GM10847 (cell line): ENCODE data around the gene ZBTB7C.

Experiments used
- POLR2A ChIP-seq: IDR thresholded peaks from 2 replicates; pipeline ENCODE4 v1.6.1; 2011; ENCODE audit not compliant: insufficient read length; ENCODE audit errors: extremely low read depth

Gene ZBTB7C

GRCh38 chr18:48027401-48027963 is 381.7 kb downstream of the ZBTB7C start:
- no peak for TF ChIP-seq POLR2A

- TF ChIP-seq POLR2A, result no peak
Observed at GRCh38 chr18:48026216-48026615, 383.0 kb downstream of the ZBTB7C start.

GRCh38 chr18:48024881-48025660 is 384.1 kb downstream of the ZBTB7C start:
- TF ChIP-seq POLR2A, result no peak

- TF ChIP-seq POLR2A, result no peak
Observed at GRCh38 chr18:48024009-48024512, 385.1 kb downstream of the ZBTB7C start.

- no peak for TF ChIP-seq POLR2A
Observed at GRCh38 chr18:48023334-48024008, 385.7 kb downstream of the ZBTB7C start.

GRCh38 chr18:48022531-48023329 is 386.5 kb downstream of the ZBTB7C start:
- TF ChIP-seq POLR2A, result no peak

GRCh38 chr18:48022021-48022420 is 387.2 kb downstream of the ZBTB7C start:
- no peak for TF ChIP-seq POLR2A

GRCh38 chr18:48021273-48021914 is 387.8 kb downstream of the ZBTB7C start:
- TF ChIP-seq POLR2A, result no peak

- no peak for TF ChIP-seq POLR2A
Observed at GRCh38 chr18:48020337-48021250, 388.6 kb downstream of the ZBTB7C start.

- TF ChIP-seq POLR2A, result no peak
Observed at GRCh38 chr18:48019557-48020325, 389.4 kb downstream of the ZBTB7C start.

- no peak for TF ChIP-seq POLR2A
Observed at GRCh38 chr18:48018851-48019250, 390.3 kb downstream of the ZBTB7C start.

- no peak for TF ChIP-seq POLR2A
Observed at GRCh38 chr18:48017635-48018034, 391.5 kb downstream of the ZBTB7C start.

GRCh38 chr18:48013162-48013561 is 396.0 kb downstream of the ZBTB7C start:
- no peak for TF ChIP-seq POLR2A
